Neuronal stem cell (in vitro differentiated cells): ENCODE measurements around the gene MEIOB.
A peak's percentile ranks its signal among the peaks of the same experiment; 100 is the strongest.

Experiments
- DNase-seq: peaks from one replicate; pipeline ENCODE4 v3.0.0-alpha.2; 2013; ENCODE audit warnings: low spot score
- H2AFZ ChIP-seq: one replicate; pipeline ENCODE4 v1.6.1; 2013; ENCODE audit warnings: mild to moderate bottlenecking, low read length, inconsistent platforms
- H2AK5ac ChIP-seq: 2 replicates; pipeline ENCODE4 v1.6.1; 2013; ENCODE audit warnings: low read depth, mild to moderate bottlenecking, inconsistent platforms, low read length, moderate library complexity, mixed read lengths
- H2BK120ac ChIP-seq: 2 replicates; pipeline ENCODE4 v1.6.1; 2013; ENCODE audit warnings: low read depth, mild to moderate bottlenecking, inconsistent platforms, low read length, moderate library complexity, mixed read lengths
- H2BK12ac ChIP-seq: one replicate; pipeline ENCODE4 v1.6.1; 2013; ENCODE audit warnings: low read length, inconsistent platforms
- H2BK15ac ChIP-seq: 2 replicates; pipeline ENCODE4 v1.6.1; 2013; ENCODE audit warnings: mild to moderate bottlenecking, low read length, inconsistent platforms, mixed read lengths
- H2BK5ac ChIP-seq: one replicate; pipeline ENCODE4 v1.6.1; 2013; ENCODE audit warnings: inconsistent platforms, mild to moderate bottlenecking, low read length, moderate library complexity
- H3K14ac ChIP-seq: one replicate; pipeline ENCODE4 v1.6.1; 2013; ENCODE audit warnings: low read length, inconsistent platforms
- H3K18ac ChIP-seq: 2 replicates; pipeline ENCODE4 v1.6.1; 2013; ENCODE audit warnings: low read length, inconsistent platforms
- H3K23ac ChIP-seq: 2 replicates; pipeline ENCODE4 v1.6.1; 2013; ENCODE audit warnings: low read depth, mild to moderate bottlenecking, mixed read lengths, low read length, inconsistent platforms; ENCODE audit not compliant: poor library complexity
- H3K27ac ChIP-seq: replicated peaks from 3 replicates; pipeline ENCODE4 v1.5.1; 2013; ENCODE audit warnings: low read length, inconsistent platforms
- H3K27me3 ChIP-seq, 3 experiments: 2 replicates each; pipeline ENCODE4 v1.6.1; 2013; ENCODE audit warnings: low read length in 3 of 3, mild to moderate bottlenecking in 2 of 3, inconsistent platforms in 1 of 3, low read depth in 1 of 3, mixed read lengths in 1 of 3, moderate library complexity in 1 of 3; ENCODE audit not compliant: control insufficient read depth in 3 of 3, insufficient read depth in 3 of 3
- H3K36me3 ChIP-seq, 2 donors: replicated peaks in 1 of 2; 2 replicates each; pipeline ENCODE4 v1.6.1; 2013; ENCODE audit warnings: low read length in 2 of 2; ENCODE audit not compliant: control insufficient read depth in 2 of 2, insufficient read depth in 2 of 2
- H3K4ac ChIP-seq: 2 replicates; pipeline ENCODE4 v1.6.1; 2013; ENCODE audit warnings: inconsistent platforms, mild to moderate bottlenecking, low read length, moderate library complexity
- H3K4me1 ChIP-seq, 2 donors: 1 replicate in 1 of 2; 2 replicates in 1 of 2; pipeline ENCODE4 v1.6.1; 2013; ENCODE audit warnings: low read length in 2 of 2, low read depth in 1 of 2; ENCODE audit not compliant: control insufficient read depth in 2 of 2, insufficient read depth in 1 of 2
- H3K4me2 ChIP-seq: one replicate; pipeline ENCODE4 v1.6.1; 2013; ENCODE audit warnings: mild to moderate bottlenecking, low read length, inconsistent platforms; ENCODE audit not compliant: insufficient read depth, poor library complexity, severe bottlenecking
- H3K4me3 ChIP-seq, 2 donors: 2 replicates each; pipeline ENCODE4 v1.5.1; 2013; ENCODE audit warnings: low read length in 2 of 2, mild to moderate bottlenecking in 2 of 2, inconsistent platforms in 1 of 2, moderate library complexity in 1 of 2
- H3K79me1 ChIP-seq: one replicate; pipeline ENCODE4 v1.6.1; 2013; ENCODE audit warnings: low read depth, mild to moderate bottlenecking, inconsistent platforms, low read length, moderate library complexity
- H3K9ac ChIP-seq: one replicate; pipeline ENCODE4 v1.6.1; 2013; ENCODE audit warnings: mild to moderate bottlenecking, low read depth, low read length, inconsistent platforms; ENCODE audit not compliant: poor library complexity
- H3K9me3 ChIP-seq, 2 donors: replicated peaks in 1 of 2; 2 replicates each; pipeline versions ENCODE3 to v1.6.1; 2013; ENCODE audit warnings: low read length in 2 of 2, mild to moderate bottlenecking in 2 of 2, inconsistent platforms in 1 of 2, low read depth in 1 of 2, mixed read lengths in 1 of 2, moderate library complexity in 1 of 2; ENCODE audit not compliant: control insufficient read depth in 2 of 2, insufficient read depth in 1 of 2
- H4K8ac ChIP-seq: one replicate; pipeline ENCODE4 v1.6.1; 2013; ENCODE audit warnings: low read depth, mild to moderate bottlenecking, inconsistent platforms, low read length, moderate library complexity
- H4K91ac ChIP-seq: one replicate; pipeline ENCODE4 v1.6.1; 2013; ENCODE audit warnings: low read length, low read depth, mild to moderate bottlenecking, inconsistent platforms; ENCODE audit not compliant: poor library complexity
- WGBS, 2 donors: extraction: QIAGEN DNeasy Blood & Tissue Kit; methylation state at CpG; one replicate each; pipeline ENCODE4 v1.1.7; 2013; ENCODE audit warnings: missing lambda C conversion rate in 2 of 2, mixed read lengths in 1 of 2; ENCODE audit not compliant: insufficient read length in 2 of 2, insufficient replicate concordance in 1 of 2; ENCODE audit errors: extremely low coverage in 2 of 2; 5-methylcytosine and 5-hydroxymethylcytosine counted together

MEIOB gene

DNA sequence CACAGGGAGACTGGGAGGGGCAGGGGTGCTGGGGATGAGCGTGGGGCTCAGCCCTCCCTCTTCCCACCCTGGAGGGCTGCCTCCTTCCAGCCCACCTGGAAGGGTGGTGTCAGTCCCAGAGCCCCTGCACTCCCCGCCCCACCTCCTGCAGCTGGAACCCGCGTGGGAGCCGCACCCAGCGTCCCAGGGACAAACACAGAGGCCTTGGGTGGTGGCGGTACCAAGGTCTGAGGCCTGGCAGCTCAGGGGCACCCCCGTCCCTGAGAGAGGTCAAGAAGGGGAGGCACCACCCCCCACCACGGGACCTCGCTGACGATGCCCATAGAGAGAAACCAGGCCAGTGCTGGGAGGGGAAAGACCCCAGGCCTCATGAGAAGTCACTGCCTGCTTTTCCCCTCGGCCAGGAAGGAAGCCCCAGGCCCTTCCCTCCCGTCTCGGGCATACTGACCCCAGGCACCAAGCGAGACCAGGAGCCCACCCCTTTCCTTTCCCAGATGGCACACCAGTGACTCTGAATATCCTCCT, 42.2 kb upstream of the MEIOB start:
- Histone ChIP-seq H3K18ac (peak overlapping the region; percentile 95), H4K8ac (peak overlapping the region; percentile 48), H4K91ac (no peak overlapping the region), H3K36me3 (no peaks in the 10 kb centered on the region), H3K23ac (no peak overlapping the region), H3K4me1 (peaks cover 10 to 36% of the 10 kb centered on the region in 2 donors), H2AFZ (no peak overlapping the region), H2BK120ac (no peak overlapping the region), H3K4me3 (no peak overlapping the region), H3K14ac (peak overlapping the region; percentile 71), H3K9ac (peak overlapping the region; percentile 50), H2BK5ac (peak overlapping the region; percentile 87), H3K27me3 (peaks cover 15 to 73% (median 24%) of the 10 kb centered on the region in 3 experiments), H3K9me3 (no peaks in the 10 kb centered on the region), H2BK12ac (peak overlapping the region; percentile 90), H3K79me1 (peaks cover 5% of the 10 kb centered on the region), H2AK5ac (peak overlapping the region; percentile 92), H3K27ac (no peak overlapping the region), H2BK15ac (peak overlapping the region; percentile 92), H3K4me2 (no peak overlapping the region), H3K4ac (peak overlapping the region; percentile 84)
- WGBS, 2 donors = no CpG with 5 or more reads among the region's 15 CpGs
- no peak for DNase-seq

DNA sequence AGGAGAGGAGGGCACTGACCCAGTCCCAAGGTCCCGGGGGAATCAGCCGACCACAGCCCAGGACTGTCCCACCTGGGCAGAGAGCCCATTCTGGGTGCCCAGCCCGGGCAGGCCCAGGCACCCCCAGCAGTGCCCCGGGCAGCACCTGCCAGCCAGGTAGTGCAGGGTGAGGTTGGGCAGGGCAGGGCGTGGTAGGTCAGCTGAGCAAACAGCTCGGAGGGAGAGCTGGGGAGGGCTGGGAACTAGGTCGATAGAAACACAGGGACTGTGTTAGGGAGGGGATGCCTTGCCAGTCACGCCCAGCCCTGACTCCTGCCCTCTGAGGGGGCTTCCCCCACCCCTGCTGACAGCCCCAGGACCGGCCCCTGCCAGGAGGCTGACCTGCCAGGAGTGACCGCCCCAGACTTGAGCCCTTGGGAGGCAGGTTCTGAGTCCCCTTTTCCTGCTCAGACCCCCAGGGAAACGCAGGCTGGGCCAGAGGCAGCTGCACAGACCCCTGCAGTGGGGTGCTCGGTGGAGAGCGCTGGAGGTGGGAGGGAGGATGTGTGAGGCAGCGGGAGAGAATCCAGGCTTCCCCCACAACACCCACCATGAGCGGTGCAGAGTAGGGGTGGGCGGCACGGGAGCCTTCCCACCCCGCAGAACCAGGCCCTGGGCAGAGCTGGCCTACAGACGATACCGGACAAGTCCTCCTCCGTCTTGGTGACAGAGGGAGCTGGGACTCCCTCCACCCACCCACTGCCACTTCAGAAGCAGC, 41.5 kb upstream of the MEIOB start:
- Histone ChIP-seq H2BK12ac (peak overlapping the region; percentile 90), H3K14ac (peak overlapping the region; percentile 71), H3K4me1 (peaks cover 3 to 32% of the 10 kb centered on the region in 2 donors), H3K9me3 (no peaks in the 10 kb centered on the region), H3K27ac (no peak overlapping the region), H4K8ac (peak overlapping the region; percentile 48), H2BK15ac (peak overlapping the region; percentile 92), H3K4me3 (no peak overlapping the region), H2BK5ac (no peak overlapping the region), H3K4ac (peak overlapping the region; percentile 84), H2AFZ (no peak overlapping the region), H3K27me3 (peaks cover 9 to 73% (median 18%) of the 10 kb centered on the region in 3 experiments), H3K23ac (no peak overlapping the region), H3K4me2 (no peak overlapping the region), H3K9ac (peak overlapping the region; percentile 50), H2AK5ac (peak overlapping the region; percentile 92), H3K36me3 (no peaks in the 10 kb centered on the region), H2BK120ac (peak overlapping the region; percentile 76), H3K79me1 (peaks cover 5% of the 10 kb centered on the region), H4K91ac (no peak overlapping the region), H3K18ac (peak overlapping the region; percentile 95)
- no peak for DNase-seq
- WGBS, 2 donors = no CpG with 5 or more reads among the region's 21 CpGs

DNA sequence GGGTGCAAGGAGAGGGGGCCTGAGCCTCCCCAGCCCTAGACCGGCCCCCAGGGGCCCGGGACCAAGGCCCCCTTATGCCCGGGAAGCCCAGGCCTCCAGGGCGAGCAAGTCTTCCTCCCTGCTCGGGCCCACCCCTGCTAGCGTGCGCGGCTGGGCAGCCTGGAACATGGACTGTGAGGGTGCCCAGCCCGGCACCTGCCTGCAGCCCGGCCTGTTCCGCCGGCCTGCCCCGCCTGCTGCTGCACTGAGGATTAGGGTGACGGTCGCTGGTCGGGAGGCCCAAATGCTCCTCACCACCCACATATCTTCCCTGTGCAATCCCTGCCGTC, 40.2 kb upstream of the MEIOB start:
- H3K4ac ChIP-seq = no peak overlapping the region
- no peak overlapping the region for H3K9ac ChIP-seq
- H2BK120ac ChIP-seq = no peak overlapping the region
- no peak overlapping the region for H3K18ac ChIP-seq
- H4K8ac ChIP-seq = no peak overlapping the region
- H3K9me3 ChIP-seq = no peaks in the 10 kb centered on the region
- no peak for DNase-seq
- H3K14ac ChIP-seq = peak overlapping the region; percentile 56
- no CpG with 5 or more reads among the region's 17 CpGs for WGBS, 2 donors
- H3K4me2 ChIP-seq = no peak overlapping the region
- H3K4me1 ChIP-seq = peaks cover 2 to 27% of the 10 kb centered on the region in 2 donors
- H3K27me3 ChIP-seq = peaks cover 2 to 76% (median 6%) of the 10 kb centered on the region in 3 experiments
- H2BK15ac ChIP-seq = peak overlapping the region; percentile 49
- no peak overlapping the region for H3K4me3 ChIP-seq
- peaks cover 5% of the 10 kb centered on the region for H3K79me1 ChIP-seq
- no peak overlapping the region for H2AFZ ChIP-seq
- H3K23ac ChIP-seq = no peak overlapping the region
- H3K27ac ChIP-seq = no peak overlapping the region
- no peak overlapping the region for H2BK5ac ChIP-seq
- no peak overlapping the region for H2BK12ac ChIP-seq
- H4K91ac ChIP-seq = peak overlapping the region; percentile 85
- H3K36me3 ChIP-seq = no peaks in the 10 kb centered on the region
- no peak overlapping the region for H2AK5ac ChIP-seq

DNA sequence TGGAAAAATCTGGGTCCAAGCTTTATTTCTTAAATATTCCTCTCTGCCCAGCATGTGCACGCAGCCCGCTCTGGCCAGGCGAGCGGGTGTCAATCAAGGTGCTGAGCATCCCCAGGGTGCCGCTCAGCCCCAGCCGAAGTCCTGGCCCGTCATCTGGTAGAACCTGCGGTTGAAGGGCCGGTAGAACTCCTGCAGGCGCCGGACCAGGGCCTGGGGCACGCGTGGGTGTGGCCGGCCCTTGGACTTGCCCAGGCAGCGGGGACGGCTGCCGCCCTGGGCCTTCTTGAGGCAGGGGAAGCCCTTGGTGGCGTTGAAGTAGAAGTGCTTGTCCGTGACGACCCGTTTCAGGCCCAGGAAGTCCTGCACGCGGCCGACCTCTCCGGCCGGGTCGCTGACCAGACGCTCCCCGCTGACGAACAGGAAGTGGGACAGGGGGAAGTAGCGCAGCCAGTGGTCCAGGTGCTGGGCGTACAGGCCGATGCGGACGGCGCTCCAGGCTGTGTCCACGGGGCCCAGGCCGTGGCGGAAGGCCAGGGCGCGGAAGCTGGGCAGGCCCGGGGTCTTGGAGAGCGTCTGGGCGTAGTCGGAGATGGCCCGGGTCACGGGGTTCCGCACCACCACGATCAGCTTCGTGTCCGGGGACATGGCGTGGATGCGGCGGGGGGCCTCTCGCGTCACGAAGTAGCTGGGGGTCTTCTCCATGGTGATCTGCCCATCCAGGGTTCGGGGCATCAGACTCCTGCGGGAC, 39.7 kb upstream of the MEIOB start:
- H3K9me3 ChIP-seq = no peaks in the 10 kb centered on the region
- H4K8ac ChIP-seq = no peak overlapping the region
- peak overlapping the region; percentile 41 for H2BK120ac ChIP-seq
- no peak overlapping the region for H3K27ac ChIP-seq
- no peak overlapping the region for H3K4me3 ChIP-seq
- H3K4me1 ChIP-seq = peaks cover 2 to 22% of the 10 kb centered on the region in 2 donors
- H3K23ac ChIP-seq = peak overlapping the region; percentile 55
- no CpG with 5 or more reads among the region's 59 CpGs for WGBS, 2 donors
- H3K27me3 ChIP-seq = peaks cover 0 to 76% (median under 1%) of the 10 kb centered on the region in 3 experiments
- H2AFZ ChIP-seq = no peak overlapping the region
- H3K4me2 ChIP-seq = no peak overlapping the region
- no peak for DNase-seq
- peak overlapping the region; percentile 85 for H4K91ac ChIP-seq
- H3K36me3 ChIP-seq = no peaks in the 10 kb centered on the region
- peaks cover 5% of the 10 kb centered on the region for H3K79me1 ChIP-seq
- no peak overlapping the region for H3K4ac ChIP-seq
- peak overlapping the region; percentile 49 for H2BK15ac ChIP-seq
- H2BK12ac ChIP-seq = peak overlapping the region; percentile 84
- peak overlapping the region; percentile 52 for H3K18ac ChIP-seq
- no peak overlapping the region for H3K9ac ChIP-seq
- H2AK5ac ChIP-seq = peak overlapping the region; percentile 88
- peak overlapping the region; percentile 75 for H2BK5ac ChIP-seq
- peak overlapping the region; percentile 31 for H3K14ac ChIP-seq
